ENCODE results near the gene KCND3.

Gene KCND3

GRCh38 chr1:111793923-111794322 is 195.5 kb downstream of the KCND3 start:
- Histone ChIP-seq H3K79me1 (ENCODE audit: low read depth, low read length) (no peaks in the 10 kb centered on the region), H2BK5ac (ENCODE audit: low read length) (no peak overlapping the region), H2BK12ac (ENCODE audit: low read length) (no peak overlapping the region), H3K4me2 (ENCODE audit: insufficient read depth, low read length, poor library complexity, severe bottlenecking) (no peak overlapping the region), H3K18ac (ENCODE audit: low read length) (no peak overlapping the region), H3K36me3 (replicated peaks in 1 of 2; ENCODE audit: control insufficient read depth in 2 of 2, insufficient read depth in 2 of 2, low read length in 2 of 2) (no peaks in the 10 kb centered on the region), H3K27me3 (ENCODE audit: control insufficient read depth in 3 of 3, insufficient read depth in 3 of 3, low read depth in 1 of 3, low read length in 3 of 3) (peaks cover 0 to 18% (median 0%) of the 10 kb centered on the region in 3 experiments), H3K14ac (ENCODE audit: low read length) (no peak overlapping the region), H3K9ac (ENCODE audit: low read depth, low read length, poor library complexity) (no peak overlapping the region), H3K27ac (replicated peaks; ENCODE audit: low read length) (no peak overlapping the region), H3K23ac (ENCODE audit: low read depth, low read length, poor library complexity) (no peak overlapping the region), H3K4me1 (ENCODE audit: control insufficient read depth in 2 of 2, insufficient read depth in 1 of 2, low read depth in 1 of 2, low read length in 2 of 2) (peaks cover 0 to 1% of the 10 kb centered on the region in 2 donors), H3K4me3 (ENCODE audit: low read length in 2 of 2) (no peak overlapping the region), H3K9me3 (replicated peaks in 1 of 2; ENCODE audit: control insufficient read depth in 2 of 2, insufficient read depth in 1 of 2, low read depth in 1 of 2, low read length in 2 of 2) (peaks cover 0 to 5% of the 10 kb centered on the region in 2 donors), H2BK120ac (ENCODE audit: low read depth, low read length) (no peak overlapping the region), H4K8ac (ENCODE audit: low read depth, low read length) (no peak overlapping the region), H3K4ac (ENCODE audit: low read length) (no peak overlapping the region), H2AFZ (ENCODE audit: low read length) (no peak overlapping the region), H4K91ac (ENCODE audit: low read depth, low read length, poor library complexity) (no peak overlapping the region), H2AK5ac (ENCODE audit: low read depth, low read length) (no peak overlapping the region), H2BK15ac (ENCODE audit: low read length) (no peak overlapping the region)
- no CpG with 5 or more reads among the region's 2 CpGs for WGBS, 2 donors (ENCODE audit: extremely low coverage in 2 of 2, insufficient read length in 2 of 2, insufficient replicate concordance in 1 of 2)
- no peak for DNase-seq (ENCODE audit: low spot score)

GRCh38 chr1:111792249-111792648 is 197.2 kb downstream of the KCND3 start:
- no peak overlapping the region for H3K14ac ChIP-seq (ENCODE audit: low read length)
- H3K4me1 ChIP-seq (ENCODE audit: control insufficient read depth in 2 of 2, insufficient read depth in 1 of 2, low read depth in 1 of 2, low read length in 2 of 2), result peaks cover 0 to 1% of the 10 kb centered on the region in 2 donors
- H3K4me3 ChIP-seq (ENCODE audit: low read length in 2 of 2), result no peak overlapping the region
- H3K9me3 ChIP-seq (replicated peaks in 1 of 2; ENCODE audit: control insufficient read depth in 2 of 2, insufficient read depth in 1 of 2, low read depth in 1 of 2, low read length in 2 of 2), result no peaks in the 10 kb centered on the region
- H2BK15ac ChIP-seq (ENCODE audit: low read length), result no peak overlapping the region
- H3K4me2 ChIP-seq (ENCODE audit: insufficient read depth, low read length, poor library complexity, severe bottlenecking), result no peak overlapping the region
- H3K18ac ChIP-seq (ENCODE audit: low read length), result peak overlapping the region; percentile 73
- H4K8ac ChIP-seq (ENCODE audit: low read depth, low read length), result no peak overlapping the region
- H3K79me1 ChIP-seq (ENCODE audit: low read depth, low read length), result no peaks in the 10 kb centered on the region
- H2BK12ac ChIP-seq (ENCODE audit: low read length), result no peak overlapping the region
- no CpG with 5 or more reads among the region's 5 CpGs for WGBS, 2 donors (ENCODE audit: extremely low coverage in 2 of 2, insufficient read length in 2 of 2, insufficient replicate concordance in 1 of 2)
- no peak overlapping the region for H4K91ac ChIP-seq (ENCODE audit: low read depth, low read length, poor library complexity)
- no peak overlapping the region for H2BK120ac ChIP-seq (ENCODE audit: low read depth, low read length)
- no peak overlapping the region for H2AFZ ChIP-seq (ENCODE audit: low read length)
- no peak overlapping the region for H2BK5ac ChIP-seq (ENCODE audit: low read length)
- peaks cover 0 to 18% (median 0%) of the 10 kb centered on the region in 3 experiments for H3K27me3 ChIP-seq (ENCODE audit: control insufficient read depth in 3 of 3, insufficient read depth in 3 of 3, low read depth in 1 of 3, low read length in 3 of 3)
- H2AK5ac ChIP-seq (ENCODE audit: low read depth, low read length), result no peak overlapping the region
- no peak overlapping the region for H3K27ac ChIP-seq (replicated peaks; ENCODE audit: low read length)
- H3K4ac ChIP-seq (ENCODE audit: low read length), result no peak overlapping the region
- H3K23ac ChIP-seq (ENCODE audit: low read depth, low read length, poor library complexity), result no peak overlapping the region
- no peak overlapping the region for H3K9ac ChIP-seq (ENCODE audit: low read depth, low read length, poor library complexity)
- no peak for DNase-seq (ENCODE audit: low spot score)
- no peaks in the 10 kb centered on the region for H3K36me3 ChIP-seq (replicated peaks in 1 of 2; ENCODE audit: control insufficient read depth in 2 of 2, insufficient read depth in 2 of 2, low read length in 2 of 2)

GRCh38 chr1:111791776-111792175 is 197.7 kb downstream of the KCND3 start:
- H3K18ac ChIP-seq (ENCODE audit: low read length), result no peak overlapping the region
- no peak overlapping the region for H2BK15ac ChIP-seq (ENCODE audit: low read length)
- H2BK5ac ChIP-seq (ENCODE audit: low read length), result no peak overlapping the region
- no peak overlapping the region for H4K91ac ChIP-seq (ENCODE audit: low read depth, low read length, poor library complexity)
- no peak overlapping the region for H3K9ac ChIP-seq (ENCODE audit: low read depth, low read length, poor library complexity)
- H3K27me3 ChIP-seq (ENCODE audit: control insufficient read depth in 3 of 3, insufficient read depth in 3 of 3, low read depth in 1 of 3, low read length in 3 of 3), result peaks cover 0 to 18% (median 0%) of the 10 kb centered on the region in 3 experiments
- H3K14ac ChIP-seq (ENCODE audit: low read length), result no peak overlapping the region
- no peak overlapping the region for H2BK120ac ChIP-seq (ENCODE audit: low read depth, low read length)
- DNase-seq (ENCODE audit: low spot score), result no peak
- peaks cover 0 to 4% of the 10 kb centered on the region in 2 donors for H3K4me1 ChIP-seq (ENCODE audit: control insufficient read depth in 2 of 2, insufficient read depth in 1 of 2, low read depth in 1 of 2, low read length in 2 of 2)
- no peak overlapping the region for H2BK12ac ChIP-seq (ENCODE audit: low read length)
- H2AFZ ChIP-seq (ENCODE audit: low read length), result no peak overlapping the region
- H3K4me3 ChIP-seq (ENCODE audit: low read length in 2 of 2), result no peak overlapping the region
- H3K23ac ChIP-seq (ENCODE audit: low read depth, low read length, poor library complexity), result no peak overlapping the region
- no peak overlapping the region for H4K8ac ChIP-seq (ENCODE audit: low read depth, low read length)
- H3K27ac ChIP-seq (replicated peaks; ENCODE audit: low read length), result no peak overlapping the region
- H3K36me3 ChIP-seq (replicated peaks in 1 of 2; ENCODE audit: control insufficient read depth in 2 of 2, insufficient read depth in 2 of 2, low read length in 2 of 2), result no peaks in the 10 kb centered on the region
- H3K4ac ChIP-seq (ENCODE audit: low read length), result no peak overlapping the region
- H3K79me1 ChIP-seq (ENCODE audit: low read depth, low read length), result no peaks in the 10 kb centered on the region
- WGBS, 2 donors (ENCODE audit: extremely low coverage in 2 of 2, insufficient read length in 2 of 2, insufficient replicate concordance in 1 of 2), result no CpG with 5 or more reads among the region's 6 CpGs
- no peaks in the 10 kb centered on the region for H3K9me3 ChIP-seq (replicated peaks in 1 of 2; ENCODE audit: control insufficient read depth in 2 of 2, insufficient read depth in 1 of 2, low read depth in 1 of 2, low read length in 2 of 2)
- no peak overlapping the region for H2AK5ac ChIP-seq (ENCODE audit: low read depth, low read length)
- H3K4me2 ChIP-seq (ENCODE audit: insufficient read depth, low read length, poor library complexity, severe bottlenecking), result no peak overlapping the region

DNA sequence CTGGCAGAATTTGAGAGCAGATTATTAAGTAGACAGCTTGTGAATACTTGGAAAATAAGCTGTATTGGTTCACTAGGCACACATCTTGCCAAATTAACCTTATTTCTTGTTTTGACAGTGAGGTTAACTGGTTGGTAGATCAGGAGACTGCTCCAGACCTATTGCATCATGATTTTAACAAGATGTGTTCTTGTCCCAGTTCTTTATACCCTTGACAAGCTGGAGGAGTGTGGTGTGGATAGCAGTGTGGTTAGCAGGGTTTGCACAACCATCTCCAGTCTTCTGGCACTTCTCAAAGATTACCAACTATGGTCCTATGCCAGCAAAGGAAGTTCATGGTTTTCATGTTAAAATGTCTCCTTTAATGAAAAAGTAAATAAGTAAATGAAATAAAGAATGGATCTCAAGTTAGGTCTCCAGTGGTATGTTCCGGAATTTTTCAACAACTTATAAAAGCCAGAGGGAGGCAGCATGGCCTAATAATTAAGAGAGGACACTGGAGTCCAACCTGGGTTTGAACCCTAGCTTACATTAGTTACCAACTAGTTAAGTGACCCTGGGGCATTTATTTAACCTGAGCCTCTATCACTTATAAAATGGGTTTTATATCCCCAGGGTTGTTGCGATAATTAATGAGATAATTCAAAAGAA is 199.7 kb downstream of the KCND3 start:
- Histone ChIP-seq H3K14ac (ENCODE audit: low read length) (no peak overlapping the region), H4K91ac (ENCODE audit: low read depth, low read length, poor library complexity) (no peak overlapping the region), H2BK5ac (ENCODE audit: low read length) (no peak overlapping the region), H2BK12ac (ENCODE audit: low read length) (no peak overlapping the region), H3K36me3 (replicated peaks in 1 of 2; ENCODE audit: control insufficient read depth in 2 of 2, insufficient read depth in 2 of 2, low read length in 2 of 2) (no peaks in the 10 kb centered on the region), H3K79me1 (ENCODE audit: low read depth, low read length) (no peaks in the 10 kb centered on the region), H2AK5ac (ENCODE audit: low read depth, low read length) (no peak overlapping the region), H2BK120ac (ENCODE audit: low read depth, low read length) (no peak overlapping the region), H3K18ac (ENCODE audit: low read length) (no peak overlapping the region), H2BK15ac (ENCODE audit: low read length) (no peak overlapping the region), H3K4me3 (ENCODE audit: low read length in 2 of 2) (no peak overlapping the region), H3K9ac (ENCODE audit: low read depth, low read length, poor library complexity) (no peak overlapping the region), H3K4me1 (ENCODE audit: control insufficient read depth in 2 of 2, insufficient read depth in 1 of 2, low read depth in 1 of 2, low read length in 2 of 2) (peaks cover 0 to 6% of the 10 kb centered on the region in 2 donors), H3K4me2 (ENCODE audit: insufficient read depth, low read length, poor library complexity, severe bottlenecking) (no peak overlapping the region), H3K27me3 (ENCODE audit: control insufficient read depth in 3 of 3, insufficient read depth in 3 of 3, low read depth in 1 of 3, low read length in 3 of 3) (peaks cover 0 to 25% (median 0%) of the 10 kb centered on the region in 3 experiments), H3K23ac (ENCODE audit: low read depth, low read length, poor library complexity) (no peak overlapping the region), H3K9me3 (replicated peaks in 1 of 2; ENCODE audit: control insufficient read depth in 2 of 2, insufficient read depth in 1 of 2, low read depth in 1 of 2, low read length in 2 of 2) (no peaks in the 10 kb centered on the region), H3K4ac (ENCODE audit: low read length) (no peak overlapping the region), H3K27ac (replicated peaks; ENCODE audit: low read length) (no peak overlapping the region), H2AFZ (ENCODE audit: low read length) (no peak overlapping the region), H4K8ac (ENCODE audit: low read depth, low read length) (no peak overlapping the region)
- DNase-seq (ENCODE audit: low spot score), result no peak
- no CpG with 5 or more reads among the region's 2 CpGs for WGBS, 2 donors (ENCODE audit: extremely low coverage in 2 of 2, insufficient read length in 2 of 2, insufficient replicate concordance in 1 of 2)

Data from neuronal stem cell (in vitro differentiated cells).